HCT116 (cell line): Measurements from ENCODE around the gene ARHGAP20. TPM values are rescaled to one million over a fixed set of nuclear protein-coding genes. Genes with fewer than 3 reads are reported as not detected.

Experiments
- ATAC-seq: fragments of 200-7000 bp; cut with Tn5 transposase; 2 replicates; pipeline ENCODE4 v1.9.1; 2020; ENCODE audit warnings: mild to moderate bottlenecking, moderate library complexity
- BruUV-seq: library from RNA; stranded (reverse); fragments of 400-500 nt; replicated peaks from 2 replicates; lab custom pipeline; 2021; lab: Mats Ljungman, UMichigan
- CTCF ChIA-PET: fragments of 300-600 bp; sonication (Branson Sonifier 250); formaldehyde crosslinking; loops from one replicate; lab custom pipeline; 2021; ENCODE audit warnings: antibody characterized with exemption; lab: Charles Lee
- POLR2A ChIA-PET: fragments of 300-600, 350-600 bp; sonication (Branson Sonifier 250); formaldehyde crosslinking; loops from one replicate; lab custom pipeline; 2021; ENCODE audit warnings: antibody characterized with exemption; lab: Charles Lee
- RAD21 ChIA-PET, 2 experiments: fragments of 300-600 bp; sonication (Branson Sonifier 250); formaldehyde crosslinking; loops; one replicate each; lab custom pipeline; 2023; ENCODE audit warnings: low total read pairs in 2 of 2; ENCODE audit not compliant: uncharacterized antibody in 2 of 2, unreplicated experiment in 2 of 2, low non-redundant PET in 1 of 2; lab: Charles Lee
- DNase-seq: peaks from one replicate; pipeline ENCODE4 v3.0.0-alpha.2; 2010; ENCODE audit warnings: low read depth, low spot score
- H2AFZ ChIP-seq: fragments of 200-600 bp; shearing (Covaris generic), sonication (generic); 2 replicates; pipeline ENCODE4 v1.6.1; 2017; ENCODE audit warnings: low read depth, mixed run types, mixed read lengths, antibody characterized with exemption, low read length; ENCODE audit not compliant: poor library complexity, severe bottlenecking
- H3K27ac ChIP-seq: 2 replicates; pipeline ENCODE4 v1.5.1; 2012; ENCODE audit warnings: low read depth, low read length
- H3K27me3 ChIP-seq: fragments of 200-600 bp; sonication (generic); 2 replicates; pipeline ENCODE4 v1.6.1; 2016; ENCODE audit warnings: mixed run types, low read length, mixed read lengths; ENCODE audit not compliant: insufficient read depth
- H3K36me3 ChIP-seq, 2 experiments: fragments of 200-500 bp in 1 of 2; fragments of 200-600 bp in 1 of 2; sonication (Bioruptor generic) in 1 of 2; sonication (generic) in 1 of 2; 2 replicates each; pipeline versions ENCODE4 v1.5.1 to v1.6.1; 2014 to 2016; ENCODE audit warnings: low read length in 2 of 2, inconsistent platforms in 1 of 2, mixed read lengths in 1 of 2, mixed run types in 1 of 2; ENCODE audit not compliant: insufficient read depth in 2 of 2, control insufficient read depth in 1 of 2
- H3K4me1 ChIP-seq, 2 experiments: fragments of 200-600 bp in 1 of 2; sonication (generic) in 1 of 2; 2 replicates each; pipeline versions ENCODE4 v1.5.1 to v1.6.1; 2012 to 2017; ENCODE audit warnings: low read length in 2 of 2, inconsistent platforms in 1 of 2, mild to moderate bottlenecking in 1 of 2, mixed read lengths in 1 of 2, mixed run types in 1 of 2, moderate library complexity in 1 of 2; ENCODE audit not compliant: insufficient read depth in 2 of 2, control insufficient read depth in 1 of 2
- H3K4me2 ChIP-seq: fragments of 200-600 bp; sonication (generic); 2 replicates; pipeline ENCODE4 v1.6.1; 2017; ENCODE audit warnings: mixed run types, low read length, mixed read lengths
- H3K4me3 ChIP-seq, 2 experiments: fragments of 200-600 bp in 1 of 2; sonication (generic) in 1 of 2; replicated peaks in 1 of 2; 2 replicates each; pipeline ENCODE4 v1.5.1; 2011 to 2016; ENCODE audit warnings: low read length in 2 of 2, control low read depth in 1 of 2, low read depth in 1 of 2, mild to moderate bottlenecking in 1 of 2, mixed read lengths in 1 of 2, mixed run types in 1 of 2
- H3K79me2 ChIP-seq: fragments of 200-600 bp; sonication (generic); 2 replicates; pipeline ENCODE4 v1.6.1; 2017; ENCODE audit warnings: mild to moderate bottlenecking, mixed run types, low read length, moderate library complexity, mixed read lengths; ENCODE audit not compliant: insufficient read depth
- H3K9ac ChIP-seq: fragments of 200-600 bp; sonication (generic); 2 replicates; pipeline ENCODE4 v1.6.1; 2016; ENCODE audit warnings: low read length, mixed read lengths
- H3K9me2 ChIP-seq: fragments of 200-600 bp; sonication (generic), shearing (Covaris generic); 2 replicates; pipeline ENCODE4 v1.6.1; 2017; ENCODE audit warnings: mixed run types, mild to moderate bottlenecking, moderate library complexity; ENCODE audit not compliant: insufficient read depth
- H3K9me3 ChIP-seq, 2 experiments: fragments of 200-500 bp in 1 of 2; fragments of 200-600 bp in 1 of 2; sonication (Bioruptor generic) in 1 of 2; sonication (generic) in 1 of 2; 2 replicates each; pipeline ENCODE4 v1.6.1; 2014 to 2017; ENCODE audit warnings: low read length in 2 of 2, mixed read lengths in 2 of 2, inconsistent platforms in 1 of 2, low read depth in 1 of 2, mild to moderate bottlenecking in 1 of 2, mixed run types in 1 of 2, moderate library complexity in 1 of 2; ENCODE audit not compliant: control insufficient read depth in 1 of 2, insufficient read depth in 1 of 2
- H4K20me1 ChIP-seq: fragments of 200-600 bp; sonication (generic), shearing (Covaris generic); 2 replicates; pipeline ENCODE4 v1.6.1; 2017; ENCODE audit warnings: mixed run types, mild to moderate bottlenecking, moderate library complexity; ENCODE audit not compliant: insufficient read depth
- CEBPB ChIP-seq: IDR thresholded peaks from 2 replicates; pipeline ENCODE4 v1.6.1; 2012; ENCODE audit warnings: low read depth
- FOSL1 ChIP-seq: IDR thresholded peaks from 2 replicates; pipeline ENCODE4 v1.6.1; 2012; ENCODE audit warnings: low read depth
- JUND ChIP-seq: IDR thresholded peaks from 2 replicates; pipeline ENCODE4 v1.6.1; 2012
- SP1 ChIP-seq: IDR thresholded peaks from 2 replicates; pipeline ENCODE4 v1.6.1; 2012; ENCODE audit warnings: low read depth
- YY1 ChIP-seq: IDR thresholded peaks from 2 replicates; pipeline ENCODE4 v1.6.1; 2011; ENCODE audit warnings: low read length, low read depth, moderate library complexity, mild to moderate bottlenecking; ENCODE audit not compliant: insufficient replicate concordance; ENCODE audit errors: extremely low read depth
- intact Hi-C: fragments of 100-400 bp; cut with micrococcal nuclease; formaldehyde crosslinking; loops from 2 replicates; pipeline ENCODE4 v1.10.0; 2022
- total RNA-seq: library from RNA; stranded (reverse); gene quantifications from one replicate; pipeline ENCODE4 v1.2.1, GENCODE V29; 2021; ENCODE audit not compliant: unreplicated experiment
- TF ChIP-seq, protein P1 (sequence below): IDR thresholded peaks from 2 replicates; pipeline ENCODE4 v1.6.1; 2012; ENCODE audit warnings: low read depth
- TF ChIP-seq, protein P2 (sequence below): IDR thresholded peaks from 2 replicates; pipeline ENCODE4 v1.6.1; 2012
- TF ChIP-seq, protein P3 (sequence below): IDR thresholded peaks from 2 replicates; pipeline ENCODE4 v1.6.1; 2012

The ARHGAP20 gene
- total RNA-seq, 1 experiment from 2014 or later, result not detected

DNA sequence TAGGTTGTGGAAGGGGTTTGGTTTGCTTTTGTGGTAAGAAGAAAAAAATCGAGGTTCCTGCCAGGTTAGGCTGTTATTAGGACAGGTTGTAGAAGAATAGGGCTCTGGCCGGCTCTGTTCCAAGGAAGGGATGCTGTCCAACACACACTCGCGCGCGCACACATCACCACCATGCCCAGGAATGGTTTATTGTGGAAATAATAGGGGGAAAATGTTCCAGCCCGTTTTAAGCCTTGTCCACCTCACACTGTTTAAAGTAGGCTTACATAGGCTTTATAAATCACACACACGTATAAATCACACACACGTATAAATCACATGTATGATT is 1.2 kb upstream of the ARHGAP20 start:
- Histone ChIP-seq H3K9me3 (no peaks in the 10 kb centered on the region), H3K4me2 (no peak overlapping the region), H3K36me3 (no peaks in the 10 kb centered on the region), H4K20me1 (no peaks in the 10 kb centered on the region), H3K27ac (no peak overlapping the region), H3K27me3 (peaks cover 15% of the 10 kb centered on the region), H3K9ac (no peak overlapping the region), H3K79me2 (no peaks in the 10 kb centered on the region), H3K9me2 (no peaks in the 10 kb centered on the region), H3K4me3 (no peak overlapping the region), H2AFZ (no peak overlapping the region), H3K4me1 (no peaks in the 10 kb centered on the region)
- POLR2A ChIA-PET, result no interaction called here
- intact Hi-C loops, result no loop called here
- CTCF ChIA-PET, result no interaction called here
- DNase-seq, result no peak
- no TSS peak for BruUV-seq
- ATAC-seq, result no peak
- RAD21 ChIA-PET, result no interaction called here
- TF ChIP-seq, protein P1, sequence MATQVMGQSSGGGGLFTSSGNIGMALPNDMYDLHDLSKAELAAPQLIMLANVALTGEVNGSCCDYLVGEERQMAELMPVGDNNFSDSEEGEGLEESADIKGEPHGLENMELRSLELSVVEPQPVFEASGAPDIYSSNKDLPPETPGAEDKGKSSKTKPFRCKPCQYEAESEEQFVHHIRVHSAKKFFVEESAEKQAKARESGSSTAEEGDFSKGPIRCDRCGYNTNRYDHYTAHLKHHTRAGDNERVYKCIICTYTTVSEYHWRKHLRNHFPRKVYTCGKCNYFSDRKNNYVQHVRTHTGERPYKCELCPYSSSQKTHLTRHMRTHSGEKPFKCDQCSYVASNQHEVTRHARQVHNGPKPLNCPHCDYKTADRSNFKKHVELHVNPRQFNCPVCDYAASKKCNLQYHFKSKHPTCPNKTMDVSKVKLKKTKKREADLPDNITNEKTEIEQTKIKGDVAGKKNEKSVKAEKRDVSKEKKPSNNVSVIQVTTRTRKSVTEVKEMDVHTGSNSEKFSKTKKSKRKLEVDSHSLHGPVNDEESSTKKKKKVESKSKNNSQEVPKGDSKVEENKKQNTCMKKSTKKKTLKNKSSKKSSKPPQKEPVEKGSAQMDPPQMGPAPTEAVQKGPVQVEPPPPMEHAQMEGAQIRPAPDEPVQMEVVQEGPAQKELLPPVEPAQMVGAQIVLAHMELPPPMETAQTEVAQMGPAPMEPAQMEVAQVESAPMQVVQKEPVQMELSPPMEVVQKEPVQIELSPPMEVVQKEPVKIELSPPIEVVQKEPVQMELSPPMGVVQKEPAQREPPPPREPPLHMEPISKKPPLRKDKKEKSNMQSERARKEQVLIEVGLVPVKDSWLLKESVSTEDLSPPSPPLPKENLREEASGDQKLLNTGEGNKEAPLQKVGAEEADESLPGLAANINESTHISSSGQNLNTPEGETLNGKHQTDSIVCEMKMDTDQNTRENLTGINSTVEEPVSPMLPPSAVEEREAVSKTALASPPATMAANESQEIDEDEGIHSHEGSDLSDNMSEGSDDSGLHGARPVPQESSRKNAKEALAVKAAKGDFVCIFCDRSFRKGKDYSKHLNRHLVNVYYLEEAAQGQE, result no peak
- TF ChIP-seq FOSL1 (no peak), CEBPB (no peak), JUND (no peak), SP1 (no peak), YY1 (no peak)
- TF ChIP-seq, protein P2, sequence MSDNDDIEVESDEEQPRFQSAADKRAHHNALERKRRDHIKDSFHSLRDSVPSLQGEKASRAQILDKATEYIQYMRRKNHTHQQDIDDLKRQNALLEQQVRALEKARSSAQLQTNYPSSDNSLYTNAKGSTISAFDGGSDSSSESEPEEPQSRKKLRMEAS, result no peak
- TF ChIP-seq, protein P3, sequence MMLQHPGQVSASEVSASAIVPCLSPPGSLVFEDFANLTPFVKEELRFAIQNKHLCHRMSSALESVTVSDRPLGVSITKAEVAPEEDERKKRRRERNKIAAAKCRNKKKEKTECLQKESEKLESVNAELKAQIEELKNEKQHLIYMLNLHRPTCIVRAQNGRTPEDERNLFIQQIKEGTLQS, result no peak
